ENCODE data around the gene OSBP2.

The OSBP2 gene

DNA sequence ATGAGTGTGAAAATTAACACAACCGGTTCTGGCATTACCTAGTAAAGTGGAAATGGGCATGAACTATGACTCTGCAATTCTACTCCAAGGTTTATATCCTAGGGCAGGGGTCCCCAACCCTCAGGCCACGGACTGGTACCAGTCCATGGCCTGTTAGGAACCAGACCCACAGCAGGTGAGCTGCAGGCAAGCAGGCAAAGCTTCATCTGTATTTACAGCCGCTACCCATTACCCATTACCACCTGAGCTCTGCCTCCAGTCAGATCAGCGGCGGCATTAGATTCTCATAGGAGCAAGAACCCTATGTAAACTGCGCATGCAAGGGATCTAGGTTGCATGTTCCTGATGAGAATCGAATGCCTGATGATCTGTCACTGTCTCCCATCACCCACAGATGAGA is 224.1 kb downstream of the OSBP2 start:
- TF ChIP-seq, protein P1, sequence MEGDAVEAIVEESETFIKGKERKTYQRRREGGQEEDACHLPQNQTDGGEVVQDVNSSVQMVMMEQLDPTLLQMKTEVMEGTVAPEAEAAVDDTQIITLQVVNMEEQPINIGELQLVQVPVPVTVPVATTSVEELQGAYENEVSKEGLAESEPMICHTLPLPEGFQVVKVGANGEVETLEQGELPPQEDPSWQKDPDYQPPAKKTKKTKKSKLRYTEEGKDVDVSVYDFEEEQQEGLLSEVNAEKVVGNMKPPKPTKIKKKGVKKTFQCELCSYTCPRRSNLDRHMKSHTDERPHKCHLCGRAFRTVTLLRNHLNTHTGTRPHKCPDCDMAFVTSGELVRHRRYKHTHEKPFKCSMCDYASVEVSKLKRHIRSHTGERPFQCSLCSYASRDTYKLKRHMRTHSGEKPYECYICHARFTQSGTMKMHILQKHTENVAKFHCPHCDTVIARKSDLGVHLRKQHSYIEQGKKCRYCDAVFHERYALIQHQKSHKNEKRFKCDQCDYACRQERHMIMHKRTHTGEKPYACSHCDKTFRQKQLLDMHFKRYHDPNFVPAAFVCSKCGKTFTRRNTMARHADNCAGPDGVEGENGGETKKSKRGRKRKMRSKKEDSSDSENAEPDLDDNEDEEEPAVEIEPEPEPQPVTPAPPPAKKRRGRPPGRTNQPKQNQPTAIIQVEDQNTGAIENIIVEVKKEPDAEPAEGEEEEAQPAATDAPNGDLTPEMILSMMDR (IDR thresholded peaks at IDR 0.05; ENCODE audit: borderline replicate concordance, insufficient read depth, low read depth, low read length): no peak
- H3K4me3 ChIP-seq (ENCODE audit: low read depth, low read length): no peak overlapping the region

DNA sequence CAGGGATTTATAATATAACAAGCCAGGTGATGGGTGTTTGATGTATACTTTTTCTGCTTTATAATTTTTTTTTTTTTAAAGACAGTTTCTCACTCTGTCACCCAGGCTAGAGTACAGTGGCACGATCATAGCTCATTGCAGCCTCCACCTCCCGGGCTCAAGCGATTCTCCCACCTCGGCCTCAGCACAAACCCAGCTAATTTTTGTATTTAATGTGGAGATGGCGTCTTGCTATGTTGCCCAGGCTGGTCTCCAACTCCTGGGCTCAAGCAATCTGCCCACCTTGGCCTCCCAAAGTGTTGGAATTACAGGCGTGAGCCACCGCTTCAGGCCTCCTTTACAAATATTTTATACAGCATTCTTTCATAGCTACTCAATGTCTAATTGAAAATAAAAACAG is 225.3 kb downstream of the OSBP2 start:
- H3K4me3 ChIP-seq (ENCODE audit: low read depth, low read length): no peak overlapping the region
- TF ChIP-seq, protein P1 (IDR thresholded peaks at IDR 0.05; ENCODE audit: borderline replicate concordance, insufficient read depth, low read depth, low read length): no peak

DNA sequence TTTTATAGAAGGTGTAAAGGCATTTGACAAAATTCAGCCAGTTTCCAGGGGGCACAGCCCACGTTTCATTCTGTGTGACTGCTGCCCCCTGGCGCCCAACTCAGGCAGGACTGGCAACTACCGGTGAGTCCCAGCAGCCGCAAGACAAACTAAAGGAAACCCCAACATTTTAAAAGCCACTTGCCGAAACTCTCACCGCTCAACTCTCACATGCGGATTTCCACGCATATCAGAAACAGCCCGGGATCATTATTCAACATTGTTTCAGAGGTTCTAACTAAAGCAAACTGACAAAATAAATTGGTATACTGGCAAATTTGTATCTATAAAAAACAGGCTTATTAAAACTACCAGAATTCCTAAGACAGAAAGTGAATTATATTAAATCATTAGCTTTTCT is 225.7 kb downstream of the OSBP2 start:
- H3K4me3 ChIP-seq (ENCODE audit: low read depth, low read length): no peak overlapping the region
- TF ChIP-seq, protein P1 (IDR thresholded peaks at IDR 0.05; ENCODE audit: borderline replicate concordance, insufficient read depth, low read depth, low read length): peak; percentile 80

DNA sequence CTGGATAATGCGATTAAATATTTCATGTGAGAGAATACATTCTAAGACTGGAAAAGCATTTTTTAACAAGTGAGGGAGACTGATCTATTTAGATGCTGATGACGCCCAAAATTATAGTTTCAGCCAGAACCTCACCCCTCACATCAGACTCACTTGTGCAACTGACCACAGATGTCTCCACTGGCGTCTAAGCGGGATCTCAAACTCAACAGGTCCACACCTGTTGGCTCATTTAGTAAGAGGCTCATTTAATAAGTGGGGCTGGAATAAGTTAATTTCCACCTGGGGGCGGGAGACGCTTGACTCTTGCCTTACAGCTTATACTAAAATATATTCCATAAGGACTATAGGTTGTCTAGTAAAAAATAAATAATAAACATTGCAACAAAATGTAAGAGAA is 226.4 kb downstream of the OSBP2 start:
- peak overlapping the region; percentile 36 for H3K4me3 ChIP-seq (ENCODE audit: low read depth, low read length)
- TF ChIP-seq, protein P1 (IDR thresholded peaks at IDR 0.05; ENCODE audit: borderline replicate concordance, insufficient read depth, low read depth, low read length): no peak

DNA sequence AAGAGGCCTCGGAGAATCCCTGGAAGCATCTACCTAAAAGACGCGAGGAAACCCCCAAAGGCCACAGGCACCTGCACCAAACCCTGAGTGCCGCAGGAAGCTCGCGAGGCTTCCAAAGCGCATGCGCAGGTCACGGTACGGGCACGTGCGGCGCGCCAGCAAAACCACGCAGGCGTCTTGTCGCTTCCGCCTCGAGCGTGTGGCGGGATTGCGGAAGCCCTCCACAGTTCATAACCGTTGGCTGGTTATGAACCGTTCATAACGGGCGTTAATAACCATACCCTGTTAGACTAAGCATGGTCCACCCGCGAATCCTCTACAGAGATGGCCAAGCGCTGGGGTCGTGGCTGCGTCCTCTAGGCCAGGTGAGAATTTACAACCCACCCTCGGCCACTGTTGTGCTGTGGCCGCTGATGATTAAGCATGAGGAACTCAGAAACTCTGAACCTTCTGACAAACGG is 227.5 kb downstream of the OSBP2 start:
- H3K4me3 ChIP-seq (ENCODE audit: low read depth, low read length): peak overlapping the region; percentile 36

DNA sequence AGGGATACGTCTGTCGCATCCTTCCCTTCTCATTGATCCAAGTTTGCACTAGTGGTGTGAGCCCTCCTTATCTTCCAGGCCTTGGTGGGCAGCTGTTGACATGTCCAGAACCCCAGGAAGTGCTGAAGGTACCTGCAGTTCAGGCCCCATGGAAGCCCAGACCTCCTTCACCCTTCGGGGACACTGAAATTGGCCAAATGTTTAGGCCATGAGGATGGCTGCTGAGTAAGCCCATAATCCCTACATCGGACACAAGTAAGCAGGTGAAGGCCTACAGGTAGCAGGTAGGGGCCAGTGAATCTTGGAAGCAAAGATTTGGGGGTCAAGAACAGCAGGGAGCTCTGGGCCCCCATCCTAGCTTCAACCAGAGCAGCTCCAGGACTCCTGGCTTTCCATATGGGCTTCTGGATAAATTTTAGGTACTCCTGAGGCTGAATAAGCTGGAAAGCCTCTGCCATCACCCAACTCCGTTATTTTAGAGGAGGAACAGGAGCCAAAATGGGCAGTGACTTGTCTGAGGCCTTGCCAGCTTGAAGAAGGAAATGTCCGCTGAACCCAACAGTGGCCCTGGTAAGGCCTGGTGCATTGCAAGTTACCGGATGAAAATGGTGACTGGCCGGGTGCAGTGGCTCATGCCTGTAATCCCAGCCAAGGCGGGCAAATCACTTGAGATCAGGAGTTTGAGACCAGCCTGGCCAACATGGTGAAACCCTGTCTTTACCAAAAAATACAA is 228.7 kb downstream of the OSBP2 start:
- TF ChIP-seq, protein P1 (IDR thresholded peaks at IDR 0.05; ENCODE audit: borderline replicate concordance, insufficient read depth, low read depth, low read length): no peak
- H3K4me3 ChIP-seq (ENCODE audit: low read depth, low read length): no peak overlapping the region

More for the DNA sequence above, 227.5 kb downstream of the OSBP2 start:
- TF ChIP-seq, protein P1 (IDR thresholded peaks at IDR 0.05; ENCODE audit: borderline replicate concordance, insufficient read depth, low read depth, low read length): no peak

DNA sequence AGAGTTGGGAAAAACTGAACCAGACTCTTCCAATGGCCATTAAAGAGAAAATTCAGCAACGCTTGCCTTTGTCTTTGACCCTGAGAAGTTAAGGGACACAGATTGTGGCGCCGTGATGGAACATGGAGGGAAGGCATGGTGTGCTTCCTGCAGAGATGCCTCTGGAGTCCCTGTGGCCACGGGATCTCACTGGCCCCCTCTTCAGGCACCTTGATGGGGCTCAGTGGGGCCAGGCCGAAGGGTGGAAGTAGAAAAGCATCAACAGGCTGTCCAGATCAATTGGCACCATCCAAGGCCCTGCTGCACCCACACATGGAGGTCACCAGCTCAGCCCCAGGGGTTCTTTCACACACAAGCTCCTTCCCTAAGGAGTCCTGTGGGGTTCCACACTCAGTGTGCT is 231.0 kb downstream of the OSBP2 start:
- TF ChIP-seq, protein P1 (IDR thresholded peaks at IDR 0.05; ENCODE audit: borderline replicate concordance, insufficient read depth, low read depth, low read length): no peak
- H3K4me3 ChIP-seq (ENCODE audit: low read depth, low read length): no peak overlapping the region
